ENCODE measurements around the gene IFT27.

IFT27 gene

GRCh38 chr22:36797374-36797773, 21.5 kb upstream of the IFT27 start:
- DNase-seq (ENCODE audit: low read depth in 2 of 2) = no peak

GRCh38 chr22:36796552-36797175, 20.7 kb upstream of the IFT27 start:
- no peak for DNase-seq (ENCODE audit: low read depth in 2 of 2)

- DNase-seq (ENCODE audit: low read depth in 2 of 2) = no peak
Observed at GRCh38 chr22:36795633-36796032, 19.7 kb upstream of the IFT27 start.

GRCh38 chr22:36790648-36791047, 14.7 kb upstream of the IFT27 start:
- DNase-seq (ENCODE audit: low read depth in 2 of 2) = no peak

GRCh38 chr22:36787204-36787988, 11.5 kb upstream of the IFT27 start:
- no peak for DNase-seq (ENCODE audit: low read depth in 2 of 2)

- DNase-seq (ENCODE audit: low read depth in 2 of 2) = no peak
Observed at GRCh38 chr22:36783743-36784142, 7.8 kb upstream of the IFT27 start.

GRCh38 chr22:36781656-36782627, 6.0 kb upstream of the IFT27 start:
- peak; percentile 70 to 75 for DNase-seq (ENCODE audit: low read depth in 2 of 2)

- no peak for DNase-seq (ENCODE audit: low read depth in 2 of 2)
Observed at GRCh38 chr22:36778020-36778419, 2.1 kb upstream of the IFT27 start.

- no peak for DNase-seq (ENCODE audit: low read depth in 2 of 2)
Observed at GRCh38 chr22:36776722-36777121, 803 bp upstream of the IFT27 start.

GRCh38 chr22:36775586-36775963, 344 bp downstream of the IFT27 start:
- DNase-seq (ENCODE audit: low read depth in 2 of 2) = no peak

GRCh38 chr22:36773935-36774334, 2.0 kb downstream of the IFT27 start:
- no peak for DNase-seq (ENCODE audit: low read depth in 2 of 2)

GRCh38 chr22:36772451-36772850, 3.5 kb downstream of the IFT27 start:
- no peak for DNase-seq (ENCODE audit: low read depth in 2 of 2)

- no peak for DNase-seq (ENCODE audit: low read depth in 2 of 2)
Observed at GRCh38 chr22:36771356-36772063, 4.4 kb downstream of the IFT27 start.

GRCh38 chr22:36770513-36771231, 5.2 kb downstream of the IFT27 start:
- no peak for DNase-seq (ENCODE audit: low read depth in 2 of 2)

- no peak for DNase-seq (ENCODE audit: low read depth in 2 of 2)
Observed at GRCh38 chr22:36769541-36770512, 6.1 kb downstream of the IFT27 start.

- no peak for DNase-seq (ENCODE audit: low read depth in 2 of 2)
Observed at GRCh38 chr22:36768616-36769015, 7.3 kb downstream of the IFT27 start.

GRCh38 chr22:36768141-36768540, 7.8 kb downstream of the IFT27 start:
- DNase-seq (ENCODE audit: low read depth in 2 of 2) = no peak

GRCh38 chr22:36767035-36767775, 8.7 kb downstream of the IFT27 start:
- DNase-seq (ENCODE audit: low read depth in 2 of 2) = no peak

- no peak for DNase-seq (ENCODE audit: low read depth in 2 of 2)
Observed at GRCh38 chr22:36765943-36766450, 9.9 kb downstream of the IFT27 start.
